Calu3 (cell line): ENCODE data around the gene TEX9. TPM values are rescaled to one million over a fixed set of nuclear protein-coding genes. Genes with fewer than 3 reads are reported as not detected.
"Not testable (repeated sequence)": the region's sequence is repeated elsewhere in the genome, so short reads cannot be mapped to it uniquely, and the experiment has no call there.

ENCODE experiments used
- BruUV-seq: library from RNA; stranded (reverse); fragments of 400-500 nt; replicated peaks from 2 replicates; lab custom pipeline; 2021; lab: Mats Ljungman, UMichigan
- CTCF ChIA-PET: fragments of 300-600 bp; sonication (Branson Sonifier 250); formaldehyde crosslinking; loops from one replicate; lab custom pipeline; 2022; ENCODE audit warnings: antibody characterized with exemption; lab: Charles Lee
- DNase-seq: peaks from one replicate; pipeline ENCODE4 v3.0.0; 2022
- H3K27ac Mint-ChIP-seq: one replicate; pipeline ENCODE4 v1.8.0; 2022; ENCODE audit warnings: mixed read lengths; ENCODE audit not compliant: unreplicated experiment
- H3K27me3 Mint-ChIP-seq: one replicate; pipeline ENCODE4 v1.8.0; 2022; ENCODE audit warnings: mixed read lengths; ENCODE audit not compliant: unreplicated experiment
- H3K36me3 Mint-ChIP-seq: one replicate; pipeline ENCODE4 v1.8.0; 2022; ENCODE audit warnings: mild to moderate bottlenecking, moderate library complexity, mixed read lengths; ENCODE audit not compliant: insufficient read depth, unreplicated experiment
- H3K4me1 Mint-ChIP-seq: one replicate; pipeline ENCODE4 v1.8.0; 2022; ENCODE audit warnings: mild to moderate bottlenecking, low read depth, mixed read lengths; ENCODE audit not compliant: unreplicated experiment
- H3K4me3 Mint-ChIP-seq: one replicate; pipeline ENCODE4 v1.8.0; 2022; ENCODE audit warnings: mild to moderate bottlenecking, low read depth, moderate library complexity, mixed read lengths; ENCODE audit not compliant: unreplicated experiment
- H3K9me3 Mint-ChIP-seq: one replicate; pipeline ENCODE4 v1.8.0; 2022; ENCODE audit warnings: low read depth, mixed read lengths; ENCODE audit not compliant: unreplicated experiment
- CTCF ChIP-seq: fragments of 200-600 bp; IDR thresholded peaks from one replicate; pipeline ENCODE4 v1.8.0; 2022; ENCODE audit warnings: antibody characterized with exemption; ENCODE audit not compliant: unreplicated experiment
- intact Hi-C: fragments of 100-400 bp; cut with micrococcal nuclease; formaldehyde crosslinking; loops from one replicate; pipeline ENCODE4 v1.10.0; 2022; ENCODE audit not compliant: unreplicated experiment
- total RNA-seq: library from RNA; stranded (reverse); gene quantifications from 2 replicates; pipeline ENCODE4 v1.2.3, GENCODE V29; 2022

Gene TEX9
- total RNA-seq, 1 experiment from 2014 or later = 13.3 TPM

GRCh38 chr15:56367156-56367555 is 1.9 kb downstream of the TEX9 start:
- CTCF ChIA-PET = no interaction called here
- no peak overlapping the region for H3K4me3 Mint-ChIP-seq
- H3K27ac Mint-ChIP-seq = no peak overlapping the region
- peaks cover 3% of the 10 kb centered on the region for H3K9me3 Mint-ChIP-seq
- no TSS peak for BruUV-seq
- peaks cover 17% of the 10 kb centered on the region for H3K36me3 Mint-ChIP-seq
- H3K4me1 Mint-ChIP-seq = peaks cover 25% of the 10 kb centered on the region
- intact Hi-C loops = loop anchor here (5.0 kb wide), 1 partner anchor 125 kb away; the partner anchor contains the start of gene RFX7
- H3K27me3 Mint-ChIP-seq = no peaks in the 10 kb centered on the region
- no peak for TF ChIP-seq CTCF
- no peak for DNase-seq

GRCh38 chr15:56369234-56369633 is 4.0 kb downstream of the TEX9 start:
- CTCF ChIA-PET = no interaction called here

GRCh38 chr15:56371495-56372147 is 6.4 kb downstream of the TEX9 start:
- H3K27me3 Mint-ChIP-seq = no peaks in the 10 kb centered on the region
- CTCF ChIA-PET = interaction anchor here (1.0 kb wide), 1 partner anchor 123 kb away, joined by 6 read pairs; no protein-coding TSS in a partner anchor
- no peak for DNase-seq
- no peaks in the 10 kb centered on the region for H3K36me3 Mint-ChIP-seq
- H3K9me3 Mint-ChIP-seq = no peaks in the 10 kb centered on the region
- H3K4me1 Mint-ChIP-seq = peaks cover 23% of the 10 kb centered on the region
- BruUV-seq = no TSS peak
- no peak for TF ChIP-seq CTCF
- intact Hi-C loops = no loop called here
- no peak overlapping the region for H3K27ac Mint-ChIP-seq
- H3K4me3 Mint-ChIP-seq = no peak overlapping the region

More at GRCh38 chr15:56369234-56369633, 4.0 kb downstream of the TEX9 start:
- intact Hi-C loops = loop anchor here (5.0 kb wide), 1 partner anchor 127 kb away; the partner anchor contains the start of gene RFX7
- BruUV-seq = no TSS peak
- no peak for TF ChIP-seq CTCF
- H3K4me1 Mint-ChIP-seq = peaks cover 32% of the 10 kb centered on the region
- H3K27ac Mint-ChIP-seq = no peak overlapping the region
- H3K36me3 Mint-ChIP-seq = peaks cover 17% of the 10 kb centered on the region
- H3K9me3 Mint-ChIP-seq = no peaks in the 10 kb centered on the region
- DNase-seq = no peak
- no peak overlapping the region for H3K4me3 Mint-ChIP-seq
- H3K27me3 Mint-ChIP-seq = no peaks in the 10 kb centered on the region

- H3K36me3 Mint-ChIP-seq, H3K9me3 Mint-ChIP-seq, BruUV-seq, H3K4me3 Mint-ChIP-seq, H3K27me3 Mint-ChIP-seq, H3K27ac Mint-ChIP-seq, intact Hi-C loops, CTCF ChIA-PET, DNase-seq: not testable (repeated sequence)
- peaks cover 15% of the 10 kb centered on the region for H3K4me1 Mint-ChIP-seq
These were observed 9.5 kb downstream of the TEX9 start for GRCh38 chr15:56374693-56375092.

- H3K36me3 Mint-ChIP-seq, H3K27ac Mint-ChIP-seq, H3K4me1 Mint-ChIP-seq, H3K4me3 Mint-ChIP-seq, BruUV-seq, CTCF ChIA-PET, DNase-seq, H3K27me3 Mint-ChIP-seq, intact Hi-C loops, H3K9me3 Mint-ChIP-seq: not testable (repeated sequence)
These were observed 12.6 kb downstream of the TEX9 start for GRCh38 chr15:56377822-56378221.
